ENCODE measurements around the gene RPS5. TPM values are rescaled to one million over a fixed set of nuclear protein-coding genes. Genes with fewer than 3 reads are reported as not detected.

RPS5 gene
- total RNA-seq, 1 experiment from 2014 or later: 1,249 TPM

DNA sequence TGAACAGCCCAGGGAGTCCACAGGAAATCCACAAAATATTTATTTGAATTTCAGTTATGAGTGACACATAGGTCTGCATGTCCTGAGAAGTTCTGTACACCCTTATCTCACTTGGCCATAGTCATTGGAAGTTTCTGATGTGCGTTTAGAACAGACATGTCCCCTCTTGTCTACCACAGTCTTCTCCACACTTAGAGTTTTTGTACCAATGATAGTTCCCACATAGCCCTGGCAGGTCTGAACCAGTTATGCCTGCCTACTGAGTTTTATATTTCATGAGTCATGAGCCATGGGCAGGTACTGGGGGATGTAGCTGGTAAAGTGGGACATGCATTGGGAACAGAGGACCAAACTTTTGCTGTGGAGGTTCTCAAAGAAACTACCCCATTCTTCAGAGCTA, 41.5 kb downstream of the RPS5 start:
- TF ChIP-seq EZH2 (IDR thresholded peaks at IDR 0.05; ENCODE audit: borderline replicate concordance, low read depth, low read length, poor library complexity, severe bottlenecking): no peak
- TF ChIP-seq, protein P1, sequence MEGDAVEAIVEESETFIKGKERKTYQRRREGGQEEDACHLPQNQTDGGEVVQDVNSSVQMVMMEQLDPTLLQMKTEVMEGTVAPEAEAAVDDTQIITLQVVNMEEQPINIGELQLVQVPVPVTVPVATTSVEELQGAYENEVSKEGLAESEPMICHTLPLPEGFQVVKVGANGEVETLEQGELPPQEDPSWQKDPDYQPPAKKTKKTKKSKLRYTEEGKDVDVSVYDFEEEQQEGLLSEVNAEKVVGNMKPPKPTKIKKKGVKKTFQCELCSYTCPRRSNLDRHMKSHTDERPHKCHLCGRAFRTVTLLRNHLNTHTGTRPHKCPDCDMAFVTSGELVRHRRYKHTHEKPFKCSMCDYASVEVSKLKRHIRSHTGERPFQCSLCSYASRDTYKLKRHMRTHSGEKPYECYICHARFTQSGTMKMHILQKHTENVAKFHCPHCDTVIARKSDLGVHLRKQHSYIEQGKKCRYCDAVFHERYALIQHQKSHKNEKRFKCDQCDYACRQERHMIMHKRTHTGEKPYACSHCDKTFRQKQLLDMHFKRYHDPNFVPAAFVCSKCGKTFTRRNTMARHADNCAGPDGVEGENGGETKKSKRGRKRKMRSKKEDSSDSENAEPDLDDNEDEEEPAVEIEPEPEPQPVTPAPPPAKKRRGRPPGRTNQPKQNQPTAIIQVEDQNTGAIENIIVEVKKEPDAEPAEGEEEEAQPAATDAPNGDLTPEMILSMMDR (conservative IDR thresholded peaks at IDR 0.05; ENCODE audit: low read depth, low read length): no peak
- peaks cover 18% of the 10 kb centered on the region for H3K36me3 ChIP-seq (ENCODE audit: insufficient read depth, low read length, poor library complexity, severe bottlenecking)
- no TSS peak for BruUV-seq (replicated peaks)
- DNase-seq (ENCODE audit: low spot score): no peak
- no peaks in the 10 kb centered on the region for H3K4me1 ChIP-seq (ENCODE audit: insufficient read depth, low read length, poor library complexity, severe bottlenecking)
- no peak overlapping the region for H3K4me3 ChIP-seq (ENCODE audit: low read depth, low read length, poor library complexity, severe bottlenecking)
- H3K27ac ChIP-seq (ENCODE audit: low read depth, low read length, poor library complexity, severe bottlenecking): no peak overlapping the region
- intact Hi-C loops (cut with micrococcal nuclease; ENCODE audit: unreplicated experiment): no loop called here
- CTCF ChIA-PET: no interaction called here
- POLR2A ChIA-PET (ENCODE audit: low non-redundant PET): no interaction called here
- no peaks in the 10 kb centered on the region for H3K27me3 ChIP-seq (replicated peaks; ENCODE audit: insufficient read depth, low read depth, low read length, poor library complexity)
- H3K9me3 ChIP-seq (ENCODE audit: low read depth, low read length, poor library complexity, severe bottlenecking): peaks cover 67% of the 10 kb centered on the region

DNA sequence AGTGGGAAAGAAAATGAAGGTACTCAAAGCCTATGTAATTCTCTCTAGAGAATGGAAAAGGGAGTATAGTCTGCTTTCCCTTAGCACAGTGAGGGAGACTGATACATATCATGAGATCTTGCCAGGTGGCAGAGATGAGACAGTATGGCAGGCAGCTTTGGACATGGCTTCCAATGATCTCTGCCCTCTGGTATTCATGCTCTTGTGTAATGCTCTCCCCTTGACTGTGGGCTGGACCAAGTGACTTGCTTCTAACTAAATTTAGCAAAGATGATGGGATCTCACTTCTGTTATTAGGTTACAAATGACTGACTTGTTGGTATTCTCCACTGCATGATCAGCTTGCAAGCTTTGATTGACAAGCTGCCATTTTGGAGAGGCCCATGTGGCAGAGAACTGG, 42.7 kb downstream of the RPS5 start:
- POLR2A ChIA-PET (ENCODE audit: low non-redundant PET): no interaction called here
- Histone ChIP-seq H3K36me3 (ENCODE audit: insufficient read depth, low read length, poor library complexity, severe bottlenecking) (peaks cover 29% of the 10 kb centered on the region), H3K4me3 (ENCODE audit: low read depth, low read length, poor library complexity, severe bottlenecking) (no peak overlapping the region), H3K4me1 (ENCODE audit: insufficient read depth, low read length, poor library complexity, severe bottlenecking) (no peaks in the 10 kb centered on the region), H3K27ac (ENCODE audit: low read depth, low read length, poor library complexity, severe bottlenecking) (no peak overlapping the region), H3K27me3 (replicated peaks; ENCODE audit: insufficient read depth, low read depth, low read length, poor library complexity) (no peaks in the 10 kb centered on the region), H3K9me3 (ENCODE audit: low read depth, low read length, poor library complexity, severe bottlenecking) (peaks cover 72% of the 10 kb centered on the region)
- no TSS peak for BruUV-seq (replicated peaks)
- CTCF ChIA-PET: no interaction called here
- intact Hi-C loops (cut with micrococcal nuclease; ENCODE audit: unreplicated experiment): no loop called here
- no peak for DNase-seq (ENCODE audit: low spot score)
- TF ChIP-seq EZH2 (IDR thresholded peaks at IDR 0.05; ENCODE audit: borderline replicate concordance, low read depth, low read length, poor library complexity, severe bottlenecking): no peak
- TF ChIP-seq, protein P1 (conservative IDR thresholded peaks at IDR 0.05; ENCODE audit: low read depth, low read length): no peak

DNA sequence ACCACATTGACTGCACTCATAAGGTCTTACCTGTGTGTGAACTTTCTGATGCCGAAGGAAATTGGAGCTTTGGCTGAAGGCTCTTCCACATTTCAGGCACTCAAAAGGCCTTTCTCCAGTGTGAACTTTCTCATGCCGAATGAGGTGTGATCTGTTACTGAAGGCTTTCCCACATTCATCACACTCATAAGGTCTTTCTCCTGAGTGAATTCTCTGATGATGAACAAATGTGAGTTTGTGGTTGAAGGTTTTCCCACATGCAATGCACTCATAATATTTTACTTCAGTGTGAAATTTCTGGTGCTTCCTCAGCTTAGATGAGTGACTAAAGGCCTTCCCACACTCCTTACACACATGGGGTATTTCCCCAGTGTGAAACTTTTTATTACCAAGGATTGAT, 47.1 kb downstream of the RPS5 start:
- DNase-seq (ENCODE audit: low spot score): no peak

More for the DNA sequence above, 47.1 kb downstream of the RPS5 start:
- TF ChIP-seq EZH2 (IDR thresholded peaks at IDR 0.05; ENCODE audit: borderline replicate concordance, low read depth, low read length, poor library complexity, severe bottlenecking): no peak
- TF ChIP-seq, protein P1 (conservative IDR thresholded peaks at IDR 0.05; ENCODE audit: low read depth, low read length): no peak
- ChIA-PET CTCF (no interaction called here), POLR2A (ENCODE audit: low non-redundant PET) (no interaction called here)
- Histone ChIP-seq H3K4me1 (ENCODE audit: insufficient read depth, low read length, poor library complexity, severe bottlenecking) (no peaks in the 10 kb centered on the region), H3K9me3 (ENCODE audit: low read depth, low read length, poor library complexity, severe bottlenecking) (peaks cover 90% of the 10 kb centered on the region), H3K27ac (ENCODE audit: low read depth, low read length, poor library complexity, severe bottlenecking) (no peak overlapping the region), H3K27me3 (replicated peaks; ENCODE audit: insufficient read depth, low read depth, low read length, poor library complexity) (no peaks in the 10 kb centered on the region), H3K36me3 (ENCODE audit: insufficient read depth, low read length, poor library complexity, severe bottlenecking) (peaks cover 52% of the 10 kb centered on the region), H3K4me3 (ENCODE audit: low read depth, low read length, poor library complexity, severe bottlenecking) (no peak overlapping the region)
- intact Hi-C loops (cut with micrococcal nuclease; ENCODE audit: unreplicated experiment): no loop called here
- BruUV-seq (replicated peaks): no TSS peak
